Hepatocyte (in vitro differentiated cells): ENCODE results near the gene RPTOR. TPM values are rescaled to one million over a fixed set of nuclear protein-coding genes. Genes with fewer than 3 reads are reported as not detected.
A peak's percentile ranks its signal among the peaks of the same experiment; 100 is the strongest.

Source experiments
- DNase-seq: peaks from one replicate; pipeline ENCODE4 v3.0.0-alpha.2; 2016; ENCODE audit warnings: low spot score
- H2AFZ ChIP-seq: fragments of 200-600 bp; sonication (generic); 2 replicates; pipeline ENCODE4 v1.6.0; 2016; ENCODE audit warnings: antibody characterized with exemption, mild to moderate bottlenecking
- H3K27ac ChIP-seq: fragments of 200-600 bp; sonication (generic); 2 replicates; pipeline ENCODE4 v1.5.1; 2016; ENCODE audit warnings: mild to moderate bottlenecking
- H3K27me3 ChIP-seq: fragments of 200-600 bp; sonication (generic); 2 replicates; pipeline ENCODE4 v1.6.1; 2016
- H3K36me3 ChIP-seq: fragments of 200-600 bp; sonication (generic); replicated peaks from 2 replicates; pipeline ENCODE4 v1.5.1; 2016; ENCODE audit warnings: low read depth; ENCODE audit not compliant: insufficient read depth
- H3K4me1 ChIP-seq: fragments of 200-600 bp; sonication (generic); 2 replicates; pipeline ENCODE4 v1.5.1; 2016; ENCODE audit warnings: mild to moderate bottlenecking, moderate library complexity; ENCODE audit not compliant: insufficient read depth
- H3K4me2 ChIP-seq: fragments of 200-600 bp; sonication (generic); 2 replicates; pipeline ENCODE4 v1.6.0; 2016
- H3K4me3 ChIP-seq: fragments of 200-600 bp; sonication (generic); 2 replicates; pipeline ENCODE4 v1.5.1; 2016; ENCODE audit warnings: mild to moderate bottlenecking
- H3K79me2 ChIP-seq: fragments of 200-600 bp; sonication (generic); 2 replicates; pipeline ENCODE4 v1.6.0; 2017; ENCODE audit warnings: mild to moderate bottlenecking
- H3K9me2 ChIP-seq: fragments of 200-600 bp; sonication (generic); replicated peaks from 2 replicates; pipeline ENCODE4 v1.6.0; 2017; ENCODE audit warnings: mild to moderate bottlenecking; ENCODE audit not compliant: insufficient read depth
- H3K9me3 ChIP-seq: fragments of 200-600 bp; sonication (generic); 2 replicates; pipeline ENCODE4 v1.5.1; 2016; ENCODE audit warnings: low read depth, mild to moderate bottlenecking
- H4K20me1 ChIP-seq: fragments of 200-600 bp; sonication (generic); 2 replicates; pipeline ENCODE4 v1.6.0; 2016; ENCODE audit warnings: mild to moderate bottlenecking; ENCODE audit not compliant: insufficient read depth, poor library complexity, severe bottlenecking
- CTCF ChIP-seq: fragments of 200-600 bp; sonication (generic); IDR thresholded peaks from 2 replicates; pipeline ENCODE4 v1.5.1; 2016; ENCODE audit warnings: antibody characterized with exemption, mild to moderate bottlenecking; ENCODE audit not compliant: poor library complexity
- EZH2 ChIP-seq: fragments of 200-600 bp; sonication (generic); IDR thresholded peaks from 2 replicates; pipeline ENCODE4 v1.6.1; 2016; ENCODE audit warnings: antibody characterized with exemption, mild to moderate bottlenecking, borderline replicate concordance
- EZH2phosphoT487 ChIP-seq: fragments of 200-600 bp; sonication (generic); IDR thresholded peaks from one replicate; pipeline ENCODE4 v1.6.1; 2018; ENCODE audit warnings: antibody characterized with exemption, mild to moderate bottlenecking, low read depth, moderate library complexity; ENCODE audit not compliant: unreplicated experiment, severe bottlenecking
- WGBS: methylation state at CpG from one replicate; pipeline ENCODE4 v1.1.6; 2016; ENCODE audit warnings: low lambda C conversion rate; ENCODE audit errors: missing lambda C conversion rate; 5-methylcytosine and 5-hydroxymethylcytosine counted together
- polyA plus RNA-seq: library from polyadenylated mRNA; unstranded; fragments of >200 nt; fragmentation: Nextera tagmentation; extraction: Ambion mirVana; gene quantifications from 2 replicates; pipeline ENCODE4 v1.2.1, GENCODE V29; 2016
- total RNA-seq: library from RNA; depleted of rRNA; stranded (reverse); fragments of >200 nt; gene quantifications from 2 replicates; pipeline ENCODE4 v1.2.3, GENCODE V29; 2014

The RPTOR gene
- total and polyA plus RNA-seq, 2 experiments from 2014 or later = 14.1 to 20.6 TPM

- Histone ChIP-seq H3K9me2 (no peaks in the 10 kb centered on the region), H3K4me1 (peaks cover 6% of the 10 kb centered on the region), H3K27ac (no peak overlapping the region), H3K9me3 (no peaks in the 10 kb centered on the region), H2AFZ (no peak overlapping the region), H3K27me3 (no peaks in the 10 kb centered on the region), H3K36me3 (no peaks in the 10 kb centered on the region), H4K20me1 (no peaks in the 10 kb centered on the region), H3K4me3 (no peak overlapping the region), H3K79me2 (no peaks in the 10 kb centered on the region), H3K4me2 (no peak overlapping the region)
- TF ChIP-seq EZH2 (no peak), EZH2phosphoT487 (no peak), CTCF (no peak)
- 98% methylated on average over 24 of the region's 25 CpGs for WGBS
- DNase-seq = no peak
Measured at GRCh38 chr17:80857756-80858171, 313.1 kb downstream of the RPTOR start.

GRCh38 chr17:80858301-80859001, 313.8 kb downstream of the RPTOR start:
- no peak for TF ChIP-seq EZH2
- no peak for TF ChIP-seq CTCF
- no peak for TF ChIP-seq EZH2phosphoT487
- Histone ChIP-seq H3K9me2 (no peaks in the 10 kb centered on the region), H3K27ac (no peak overlapping the region), H3K4me2 (no peak overlapping the region), H3K9me3 (no peaks in the 10 kb centered on the region), H2AFZ (no peak overlapping the region), H3K79me2 (no peaks in the 10 kb centered on the region), H3K4me1 (peaks cover 6% of the 10 kb centered on the region), H3K4me3 (no peak overlapping the region), H3K27me3 (no peaks in the 10 kb centered on the region), H4K20me1 (no peaks in the 10 kb centered on the region), H3K36me3 (no peaks in the 10 kb centered on the region)
- no peak for DNase-seq
- WGBS = 90% methylated on average over 20 of the region's 20 CpGs

GRCh38 chr17:80859002-80859941, 314.6 kb downstream of the RPTOR start:
- DNase-seq = peak; percentile 67
- no peak for TF ChIP-seq EZH2phosphoT487
- TF ChIP-seq CTCF = peak; percentile 35
- Histone ChIP-seq H3K27ac (peak overlapping the region; percentile 58), H3K4me2 (no peak overlapping the region), H2AFZ (no peak overlapping the region), H3K4me1 (peaks cover 6% of the 10 kb centered on the region), H3K4me3 (no peak overlapping the region), H4K20me1 (no peaks in the 10 kb centered on the region), H3K27me3 (no peaks in the 10 kb centered on the region), H3K9me3 (no peaks in the 10 kb centered on the region), H3K9me2 (no peaks in the 10 kb centered on the region), H3K36me3 (no peaks in the 10 kb centered on the region), H3K79me2 (no peaks in the 10 kb centered on the region)
- WGBS = 81% methylated on average over 40 of the region's 40 CpGs
